ENCODE data around the gene OR51F1. TPM values are rescaled to one million over a fixed set of nuclear protein-coding genes. Genes with fewer than 3 reads are reported as not detected.
"Not testable (repeated sequence)": the region's sequence is repeated elsewhere in the genome, so short reads cannot be mapped to it uniquely, and the experiment has no call there.

Gene OR51F1
- total RNA-seq, 3 donors from 2014 or later, result not detected

DNA sequence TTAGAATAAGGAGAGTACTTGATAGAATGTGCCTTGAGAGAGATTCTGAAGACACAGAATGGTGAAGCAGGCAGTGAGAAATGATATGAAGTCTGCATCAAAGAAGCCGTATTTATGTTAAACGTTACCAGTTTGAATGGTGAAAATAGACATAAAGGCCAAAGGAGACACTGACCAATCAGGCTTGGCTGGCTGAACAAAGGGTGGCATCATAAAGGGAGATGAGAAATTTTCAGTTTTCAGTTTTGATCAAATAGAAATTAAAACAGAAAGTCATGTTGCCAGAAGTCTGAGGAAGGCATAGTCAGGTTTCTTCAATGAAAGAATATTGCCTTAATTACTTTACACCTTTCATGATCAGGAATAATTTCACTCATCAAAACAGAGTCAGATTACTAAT lies 6.6 kb downstream of the OR51F1 start:
- no peak for TF ChIP-seq POLR2A (IDR thresholded peaks at IDR 0.05)
- TF ChIP-seq POLR2AphosphoS5 (IDR thresholded peaks at IDR 0.05), result no peak
- TF ChIP-seq, protein P1, sequence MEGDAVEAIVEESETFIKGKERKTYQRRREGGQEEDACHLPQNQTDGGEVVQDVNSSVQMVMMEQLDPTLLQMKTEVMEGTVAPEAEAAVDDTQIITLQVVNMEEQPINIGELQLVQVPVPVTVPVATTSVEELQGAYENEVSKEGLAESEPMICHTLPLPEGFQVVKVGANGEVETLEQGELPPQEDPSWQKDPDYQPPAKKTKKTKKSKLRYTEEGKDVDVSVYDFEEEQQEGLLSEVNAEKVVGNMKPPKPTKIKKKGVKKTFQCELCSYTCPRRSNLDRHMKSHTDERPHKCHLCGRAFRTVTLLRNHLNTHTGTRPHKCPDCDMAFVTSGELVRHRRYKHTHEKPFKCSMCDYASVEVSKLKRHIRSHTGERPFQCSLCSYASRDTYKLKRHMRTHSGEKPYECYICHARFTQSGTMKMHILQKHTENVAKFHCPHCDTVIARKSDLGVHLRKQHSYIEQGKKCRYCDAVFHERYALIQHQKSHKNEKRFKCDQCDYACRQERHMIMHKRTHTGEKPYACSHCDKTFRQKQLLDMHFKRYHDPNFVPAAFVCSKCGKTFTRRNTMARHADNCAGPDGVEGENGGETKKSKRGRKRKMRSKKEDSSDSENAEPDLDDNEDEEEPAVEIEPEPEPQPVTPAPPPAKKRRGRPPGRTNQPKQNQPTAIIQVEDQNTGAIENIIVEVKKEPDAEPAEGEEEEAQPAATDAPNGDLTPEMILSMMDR (IDR thresholded peaks at IDR 0.05), result no peak
- Histone ChIP-seq H3K4me3 (no peak overlapping the region), H3K27me3 (no peaks in the 10 kb centered on the region), H3K36me3 (no peaks in the 10 kb centered on the region), H3K9me3 (no peaks in the 10 kb centered on the region), H3K27ac (no peak overlapping the region), H3K4me1 (no peaks in the 10 kb centered on the region)
- no peak for DNase-seq (ENCODE audit: low spot score in 2 of 2)
- intact Hi-C loops (cut with DNase I; ENCODE audit: low total_unique reads), result no loop called here

DNA sequence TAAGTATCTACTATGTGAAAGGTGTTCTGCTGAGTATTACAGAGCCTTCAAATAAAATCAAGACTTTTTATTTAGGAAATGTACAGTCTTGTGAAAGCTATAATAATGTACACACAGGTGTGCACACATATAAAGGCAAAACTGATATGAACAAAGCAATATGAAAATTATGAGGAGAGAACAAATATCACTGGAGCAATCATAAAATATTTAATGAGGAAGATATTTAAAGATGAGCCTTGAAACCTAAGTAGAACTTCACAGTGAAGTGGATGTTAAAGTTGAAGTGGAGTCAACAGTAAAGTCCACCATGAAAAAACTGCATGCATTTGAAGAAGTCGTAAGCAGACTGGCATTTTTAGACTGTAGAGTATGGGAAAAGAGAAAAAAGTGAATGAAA lies 18.5 kb downstream of the OR51F1 start:
- Histone ChIP-seq H3K4me1 (no peaks in the 10 kb centered on the region), H3K4me3 (no peak overlapping the region), H3K27me3 (no peaks in the 10 kb centered on the region), H3K27ac (no peak overlapping the region), H3K9me3 (no peaks in the 10 kb centered on the region), H3K36me3 (no peaks in the 10 kb centered on the region)
- intact Hi-C loops (cut with DNase I; ENCODE audit: low total_unique reads), result no loop called here
- TF ChIP-seq, protein P1 (IDR thresholded peaks at IDR 0.05), result no peak
- no peak for TF ChIP-seq POLR2AphosphoS5 (IDR thresholded peaks at IDR 0.05)
- TF ChIP-seq POLR2A (IDR thresholded peaks at IDR 0.05), result no peak
- no peak for DNase-seq (ENCODE audit: low spot score in 2 of 2)

DNA sequence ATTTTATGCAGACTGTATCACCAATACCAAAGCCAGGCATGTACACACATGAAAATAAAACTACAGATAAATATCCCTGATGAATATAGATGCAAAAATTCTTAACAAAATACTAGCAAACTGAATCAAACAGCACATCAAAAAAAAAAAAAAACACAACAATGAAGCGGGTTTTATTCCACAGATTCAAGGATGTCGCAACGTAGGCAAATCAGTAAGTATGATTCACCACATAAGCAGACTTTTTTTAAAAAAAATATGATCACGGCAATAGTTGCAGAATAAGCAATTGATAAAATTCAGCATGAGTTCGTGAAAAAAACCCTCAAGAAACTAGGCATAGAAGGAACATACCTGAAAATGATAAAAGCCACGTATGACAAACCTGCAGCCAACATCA lies 21.3 kb downstream of the OR51F1 start:
- DNase-seq (ENCODE audit: low spot score in 2 of 2), result no peak
- Histone ChIP-seq H3K9me3 (no peaks in the 10 kb centered on the region), H3K27ac (no peak overlapping the region), H3K27me3 (no peaks in the 10 kb centered on the region), H3K4me3 (no peak overlapping the region), H3K4me1 (no peaks in the 10 kb centered on the region), H3K36me3 (no peaks in the 10 kb centered on the region)
- TF ChIP-seq POLR2A (IDR thresholded peaks at IDR 0.05) (no peak), POLR2AphosphoS5 (IDR thresholded peaks at IDR 0.05) (no peak)
- TF ChIP-seq, protein P1 (IDR thresholded peaks at IDR 0.05), result no peak
- intact Hi-C loops (cut with DNase I; ENCODE audit: low total_unique reads), result no loop called here

DNA sequence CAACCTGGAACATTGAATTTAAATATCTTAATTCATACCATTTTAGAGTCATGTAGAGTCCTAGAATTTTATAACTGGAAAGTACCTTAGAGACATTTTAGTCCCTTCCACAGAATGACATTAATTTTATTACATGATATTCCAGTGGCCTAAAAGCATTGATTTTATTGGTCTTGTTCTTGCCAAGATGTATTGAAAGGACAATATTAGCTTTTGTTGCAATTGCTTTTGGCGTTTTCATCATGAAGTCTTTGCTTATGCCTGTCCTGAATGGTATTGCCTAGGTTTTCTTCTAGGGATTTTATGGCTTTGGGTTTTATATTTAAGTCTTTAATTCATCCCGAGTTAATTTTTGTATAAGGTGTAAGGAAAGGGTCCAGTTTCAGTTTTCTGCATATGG lies 29.0 kb downstream of the OR51F1 start:
- intact Hi-C loops (cut with DNase I; ENCODE audit: low total_unique reads), result no loop called here
- TF ChIP-seq, protein P1 (IDR thresholded peaks at IDR 0.05), result no peak
- TF ChIP-seq POLR2AphosphoS5 (IDR thresholded peaks at IDR 0.05) (no peak), POLR2A (IDR thresholded peaks at IDR 0.05) (no peak)
- no peaks in the 10 kb centered on the region for H3K4me1 ChIP-seq
- H3K27ac ChIP-seq, result no peak overlapping the region
- H3K4me3 ChIP-seq, result no peak overlapping the region
- DNase-seq (ENCODE audit: low spot score in 2 of 2), result no peak
- H3K9me3 ChIP-seq, result no peaks in the 10 kb centered on the region
- no peaks in the 10 kb centered on the region for H3K36me3 ChIP-seq
- H3K27me3 ChIP-seq, result peaks cover 0 to 4% of the 10 kb centered on the region in 2 donors

DNA sequence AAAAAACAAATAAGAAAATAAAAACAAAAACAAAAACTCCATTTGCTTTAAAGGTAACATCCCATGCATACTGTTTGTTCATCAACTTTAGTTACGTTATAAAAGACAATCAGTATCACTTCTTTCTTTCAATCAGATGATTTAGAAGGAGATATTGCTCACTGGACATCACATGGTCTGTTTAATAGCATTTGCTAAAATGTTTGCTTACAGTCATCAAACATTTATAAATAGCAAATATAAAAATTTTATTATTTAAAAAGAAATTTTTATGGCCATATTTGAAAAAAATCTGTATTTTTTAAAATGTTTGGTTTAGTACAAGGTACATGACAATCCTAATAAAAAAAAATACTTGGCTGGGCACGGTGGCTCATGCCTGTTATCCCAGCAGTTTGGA lies 42.6 kb downstream of the OR51F1 start:
- no peak overlapping the region for H3K4me3 ChIP-seq
- no peak for TF ChIP-seq POLR2AphosphoS5 (IDR thresholded peaks at IDR 0.05)
- H3K9me3 ChIP-seq, result no peaks in the 10 kb centered on the region
- intact Hi-C loops (cut with DNase I; ENCODE audit: low total_unique reads), result no loop called here
- H3K27ac ChIP-seq, result no peak overlapping the region
- no peak for DNase-seq (ENCODE audit: low spot score in 2 of 2)
- H3K27me3 ChIP-seq, result no peaks in the 10 kb centered on the region
- no peaks in the 10 kb centered on the region for H3K4me1 ChIP-seq
- H3K36me3 ChIP-seq, result no peaks in the 10 kb centered on the region

DNA sequence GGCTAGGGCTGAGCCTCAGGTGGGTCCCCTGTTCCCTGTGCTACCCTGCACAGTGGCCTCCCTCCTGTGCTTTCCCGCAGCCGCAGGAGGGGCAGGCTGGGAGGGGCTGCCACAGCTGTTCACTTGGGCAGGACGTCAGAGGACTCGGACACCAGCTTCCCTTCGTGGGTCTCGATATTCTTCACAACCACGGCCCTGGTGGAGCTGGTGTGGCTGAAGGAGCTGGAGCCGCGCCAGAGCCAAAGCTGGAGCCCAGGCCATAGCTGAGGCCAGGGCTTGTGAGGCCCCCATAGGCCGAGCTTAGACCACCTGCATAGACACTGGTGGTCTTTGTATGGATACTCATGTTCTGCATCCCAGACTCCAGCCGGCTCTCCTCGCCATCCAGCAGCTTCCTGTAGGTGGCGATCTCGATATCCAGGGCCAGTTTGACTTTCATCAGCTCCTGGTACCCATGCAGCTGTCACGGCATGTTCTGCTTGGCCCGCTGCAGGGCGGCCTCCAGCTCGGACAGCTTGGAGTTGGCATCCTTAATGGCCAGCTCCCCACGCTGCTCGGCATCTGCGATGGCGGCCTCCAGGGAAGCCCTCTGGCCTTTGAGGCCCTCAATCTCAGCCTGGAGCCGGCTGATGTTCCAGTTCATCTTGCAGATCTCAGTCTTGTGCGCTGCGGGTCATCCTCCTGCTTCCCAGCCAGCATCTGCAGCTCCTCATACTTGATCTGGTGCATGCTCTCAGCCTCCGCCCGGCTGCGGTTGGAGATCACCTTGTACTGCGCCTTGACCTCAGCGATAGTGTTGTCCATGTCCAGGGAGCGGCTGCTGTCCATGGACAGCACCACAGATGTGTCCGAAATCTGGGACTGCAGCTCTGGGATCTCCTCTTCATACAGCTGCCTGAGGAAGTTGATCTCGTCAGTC lies 46.9 kb downstream of the OR51F1 start:
- H3K36me3 ChIP-seq; H3K27ac ChIP-seq; H3K4me1 ChIP-seq; intact Hi-C loops (cut with DNase I; ENCODE audit: low total_unique reads); DNase-seq (ENCODE audit: low spot score in 2 of 2); H3K27me3 ChIP-seq; H3K9me3 ChIP-seq; H3K4me3 ChIP-seq: not testable (repeated sequence)

Data from breast epithelium (tissue), 4 donors.